AG09319 (cell line): ENCODE measurements around the gene TMPRSS4.

Experiments used
- DNase-seq: peaks from one replicate; pipeline ENCODE4 v3.0.0-alpha.2; 2010; ENCODE audit warnings: low read depth; ENCODE audit errors: extremely low read depth
- CTCF ChIP-seq: IDR thresholded peaks from 2 replicates; pipeline ENCODE4 v1.5.1; 2011; ENCODE audit warnings: low read depth, mild to moderate bottlenecking, inconsistent platforms, low read length, moderate library complexity

Gene TMPRSS4

GRCh38 chr11:118167906-118168305 lies 91.0 kb downstream of the TMPRSS4 start:
- no peak for TF ChIP-seq CTCF

GRCh38 chr11:118168316-118168715 lies 91.4 kb downstream of the TMPRSS4 start:
- no peak for TF ChIP-seq CTCF
- no peak for DNase-seq

More at GRCh38 chr11:118167906-118168305, 91.0 kb downstream of the TMPRSS4 start:
- DNase-seq, result no peak

- no peak for TF ChIP-seq CTCF
- DNase-seq, result no peak
Observed at GRCh38 chr11:118168751-118169150, 91.9 kb downstream of the TMPRSS4 start.

- no peak for TF ChIP-seq CTCF
- no peak for DNase-seq
Observed at GRCh38 chr11:118169300-118170140, 92.6 kb downstream of the TMPRSS4 start.

GRCh38 chr11:118170231-118170630 lies 93.4 kb downstream of the TMPRSS4 start:
- no peak for DNase-seq
- TF ChIP-seq CTCF, result no peak

- DNase-seq, result no peak
- TF ChIP-seq CTCF, result no peak
Observed at GRCh38 chr11:118170882-118171268, 94.0 kb downstream of the TMPRSS4 start.
